Uterus (tissue), 2 donors: ENCODE measurements around the gene CRYGB.

Experiments
- CTCF ChIP-seq, 4 experiments: fragments of 200-600 bp in 2 of 4; fragments of 450-650 bp in 2 of 4; sonication (generic) in 2 of 4; IDR thresholded peaks; one replicate each; pipeline ENCODE4 v1.5.1; 2016 to 2019; ENCODE audit warnings: antibody characterized with exemption in 4 of 4, mild to moderate bottlenecking in 2 of 4, moderate library complexity in 1 of 4
- POLR2A ChIP-seq, 2 donors: fragments of 450-650 bp; IDR thresholded peaks; one replicate each; pipeline ENCODE4 v1.6.1; 2016; ENCODE audit warnings: antibody characterized with exemption in 2 of 2, mild to moderate bottlenecking in 1 of 2, moderate library complexity in 1 of 2

- TF ChIP-seq POLR2A (IDR thresholded peaks at IDR 0.05) (no peak), CTCF (IDR thresholded peaks at IDR 0.05) (no peak)
Measured at GRCh38 chr2:208101716-208102631, 44.0 kb downstream of the CRYGB start.
